T-helper 22 cell (primary cell): ENCODE results near the gene VSIG8.

ENCODE experiments used
- DNase-seq: peaks from one replicate; pipeline ENCODE4 v3.0.0-alpha.2; 2020; ENCODE audit warnings: low read depth

The VSIG8 gene

GRCh38 chr1:159829273-159829634, 33.2 kb downstream of the VSIG8 start:
- no peak for DNase-seq

- DNase-seq: no peak
These were observed 33.7 kb downstream of the VSIG8 start for GRCh38 chr1:159828581-159829272.

GRCh38 chr1:159828176-159828575, 34.3 kb downstream of the VSIG8 start:
- DNase-seq: no peak

GRCh38 chr1:159827549-159827948, 34.9 kb downstream of the VSIG8 start:
- no peak for DNase-seq

- no peak for DNase-seq
These were observed 35.4 kb downstream of the VSIG8 start for GRCh38 chr1:159827102-159827490.

- no peak for DNase-seq
These were observed 35.9 kb downstream of the VSIG8 start, which contains the start of gene SLAMF8 for GRCh38 chr1:159826441-159827101. TSS of gene SLAMF8 (plus strand) at chr1:159826873. CDS start at chr1:159826899, 26 bp downstream.

GRCh38 chr1:159825564-159825963, 36.9 kb downstream of the VSIG8 start:
- no peak for DNase-seq

- no peak for DNase-seq
These were observed 39.1 kb downstream of the VSIG8 start for GRCh38 chr1:159823406-159823805.

- no peak for DNase-seq
These were observed 41.1 kb downstream of the VSIG8 start for GRCh38 chr1:159821171-159821867.

GRCh38 chr1:159817276-159818041, 45.0 kb downstream of the VSIG8 start:
- DNase-seq: no peak

GRCh38 chr1:159815926-159816325, 46.5 kb downstream of the VSIG8 start:
- DNase-seq: no peak

- no peak for DNase-seq
These were observed 57.5 kb downstream of the VSIG8 start for GRCh38 chr1:159804924-159805323.
